ENCODE measurements around the gene EPHB1. TPM values are rescaled to one million over a fixed set of nuclear protein-coding genes. Genes with fewer than 3 reads are reported as not detected.
"Not testable (repeated sequence)": the region's sequence is repeated elsewhere in the genome, so short reads cannot be mapped to it uniquely, and the experiment has no call there.

The EPHB1 gene
- total RNA-seq, 1 experiment from 2014 or later, result 0.11 TPM

- no TSS peak for BruUV-seq (replicated peaks)
- DNase-seq (ENCODE audit: low spot score), result no peak
- ChIA-PET CTCF (no interaction called here), POLR2A (ENCODE audit: low non-redundant PET) (no interaction called here)
- Histone ChIP-seq H3K4me3 (ENCODE audit: low read depth, low read length, poor library complexity, severe bottlenecking) (no peak overlapping the region), H3K27me3 (replicated peaks; ENCODE audit: insufficient read depth, low read depth, low read length, poor library complexity) (no peaks in the 10 kb centered on the region), H3K36me3 (ENCODE audit: insufficient read depth, low read length, poor library complexity, severe bottlenecking) (no peaks in the 10 kb centered on the region), H3K9me3 (ENCODE audit: low read depth, low read length, poor library complexity, severe bottlenecking) (no peaks in the 10 kb centered on the region), H3K27ac (ENCODE audit: low read depth, low read length, poor library complexity, severe bottlenecking) (no peak overlapping the region), H3K4me1 (ENCODE audit: insufficient read depth, low read length, poor library complexity, severe bottlenecking) (no peaks in the 10 kb centered on the region)
- no peak for TF ChIP-seq CTCF (conservative IDR thresholded peaks at IDR 0.05; ENCODE audit: low read depth, low read length)
- no peak for TF ChIP-seq EZH2 (IDR thresholded peaks at IDR 0.05; ENCODE audit: borderline replicate concordance, low read depth, low read length, poor library complexity, severe bottlenecking)
- intact Hi-C loops (cut with micrococcal nuclease; ENCODE audit: unreplicated experiment), result no loop called here
Observed at GRCh38 chr3:135057996-135058395, 262.9 kb downstream of the EPHB1 start.

DNA sequence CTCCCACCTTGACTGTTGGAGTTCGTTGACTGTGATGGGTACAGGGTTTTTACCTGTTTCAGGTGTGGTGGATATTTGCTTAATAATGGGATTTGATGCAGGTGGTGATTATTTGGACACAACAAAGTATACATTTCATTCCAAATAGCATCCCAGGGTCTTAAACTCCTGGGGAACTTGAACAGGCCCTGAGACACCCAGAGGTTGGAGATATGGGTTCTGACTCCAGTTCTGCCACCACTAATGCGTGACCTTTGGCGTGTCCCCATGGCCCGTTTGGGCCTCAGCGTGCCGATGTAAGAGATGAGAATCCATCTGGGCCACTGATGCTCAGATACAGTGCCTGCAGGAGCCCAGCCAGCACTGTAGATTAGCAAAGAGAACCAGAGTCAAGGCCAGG, 264.5 kb downstream of the EPHB1 start:
- CTCF ChIA-PET, result no interaction called here

DNA sequence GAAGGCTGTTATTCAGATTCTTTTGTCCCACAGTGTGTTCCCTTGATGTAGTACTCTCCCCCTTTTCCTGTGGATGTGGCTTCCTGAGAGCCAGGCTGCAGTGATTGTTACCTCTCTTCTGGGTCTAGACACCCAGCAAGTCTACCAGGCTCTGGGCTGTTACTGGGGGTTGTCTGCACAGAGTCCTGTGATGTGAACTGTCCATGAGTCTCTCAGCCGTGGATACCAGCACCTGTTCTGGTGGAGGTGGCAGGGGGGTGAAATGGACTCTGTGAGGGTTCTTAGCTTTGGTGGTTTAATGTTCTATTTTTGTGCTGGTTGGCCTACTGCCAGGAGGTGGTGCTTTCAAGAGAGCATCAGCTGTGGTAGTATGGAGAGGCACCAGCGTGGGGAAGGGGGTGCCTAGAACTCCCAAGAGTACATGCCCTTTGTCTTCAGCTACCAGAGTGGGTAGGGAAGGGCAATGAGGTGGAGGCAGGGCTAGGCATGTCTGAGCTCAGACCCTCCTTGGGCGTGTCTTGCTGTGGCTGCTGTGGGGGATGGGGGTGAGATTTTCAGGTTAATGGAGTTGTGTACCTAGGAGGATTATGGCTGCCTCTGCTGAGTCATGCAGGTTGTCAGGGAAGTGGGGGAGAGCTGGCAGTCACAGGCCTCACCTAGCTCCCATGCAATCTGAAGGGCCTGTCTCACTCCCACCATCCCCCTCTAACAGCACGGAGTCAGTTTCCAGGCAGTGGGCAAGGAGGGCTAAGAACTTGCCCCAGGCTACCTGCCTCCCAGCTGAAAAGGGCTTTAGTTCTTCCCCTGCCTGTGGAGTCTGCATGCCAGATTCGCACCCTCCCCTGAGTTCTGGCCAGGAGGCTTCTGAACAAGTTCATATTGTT, 272.0 kb downstream of the EPHB1 start:
- BruUV-seq (replicated peaks); POLR2A ChIA-PET (ENCODE audit: low non-redundant PET); H3K4me3 ChIP-seq (ENCODE audit: low read depth, low read length, poor library complexity, severe bottlenecking): not testable (repeated sequence)

More for the DNA sequence above, 264.5 kb downstream of the EPHB1 start:
- BruUV-seq (replicated peaks), result no TSS peak
- Histone ChIP-seq H3K27me3 (replicated peaks; ENCODE audit: insufficient read depth, low read depth, low read length, poor library complexity) (no peaks in the 10 kb centered on the region), H3K36me3 (ENCODE audit: insufficient read depth, low read length, poor library complexity, severe bottlenecking) (no peaks in the 10 kb centered on the region), H3K4me3 (ENCODE audit: low read depth, low read length, poor library complexity, severe bottlenecking) (no peak overlapping the region), H3K9me3 (ENCODE audit: low read depth, low read length, poor library complexity, severe bottlenecking) (no peaks in the 10 kb centered on the region), H3K27ac (ENCODE audit: low read depth, low read length, poor library complexity, severe bottlenecking) (no peak overlapping the region), H3K4me1 (ENCODE audit: insufficient read depth, low read length, poor library complexity, severe bottlenecking) (no peaks in the 10 kb centered on the region)
- intact Hi-C loops (cut with micrococcal nuclease; ENCODE audit: unreplicated experiment), result no loop called here
- POLR2A ChIA-PET (ENCODE audit: low non-redundant PET), result no interaction called here
- TF ChIP-seq CTCF (conservative IDR thresholded peaks at IDR 0.05; ENCODE audit: low read depth, low read length) (no peak), EZH2 (IDR thresholded peaks at IDR 0.05; ENCODE audit: borderline replicate concordance, low read depth, low read length, poor library complexity, severe bottlenecking) (no peak)
- DNase-seq (ENCODE audit: low spot score), result no peak

GRCh38 chr3:135068011-135068410, 273.0 kb downstream of the EPHB1 start:
- ChIA-PET POLR2A (ENCODE audit: low non-redundant PET) (no interaction called here), CTCF (interaction anchor here (0.7 kb wide), 1 partner anchor 80 kb away, joined by 3 read pairs; no protein-coding TSS in a partner anchor)
- intact Hi-C loops (cut with micrococcal nuclease; ENCODE audit: unreplicated experiment), result no loop called here

More for the DNA sequence above, 272.0 kb downstream of the EPHB1 start:
- CTCF ChIA-PET; H3K4me1 ChIP-seq (ENCODE audit: insufficient read depth, low read length, poor library complexity, severe bottlenecking); H3K9me3 ChIP-seq (ENCODE audit: low read depth, low read length, poor library complexity, severe bottlenecking); H3K27me3 ChIP-seq (replicated peaks; ENCODE audit: insufficient read depth, low read depth, low read length, poor library complexity); intact Hi-C loops (cut with micrococcal nuclease; ENCODE audit: unreplicated experiment); DNase-seq (ENCODE audit: low spot score); H3K36me3 ChIP-seq (ENCODE audit: insufficient read depth, low read length, poor library complexity, severe bottlenecking); H3K27ac ChIP-seq (ENCODE audit: low read depth, low read length, poor library complexity, severe bottlenecking): not testable (repeated sequence)

More at GRCh38 chr3:135068011-135068410, 273.0 kb downstream of the EPHB1 start:
- Histone ChIP-seq H3K36me3 (ENCODE audit: insufficient read depth, low read length, poor library complexity, severe bottlenecking) (no peaks in the 10 kb centered on the region), H3K4me3 (ENCODE audit: low read depth, low read length, poor library complexity, severe bottlenecking) (no peak overlapping the region), H3K9me3 (ENCODE audit: low read depth, low read length, poor library complexity, severe bottlenecking) (no peaks in the 10 kb centered on the region), H3K27me3 (replicated peaks; ENCODE audit: insufficient read depth, low read depth, low read length, poor library complexity) (no peaks in the 10 kb centered on the region), H3K4me1 (ENCODE audit: insufficient read depth, low read length, poor library complexity, severe bottlenecking) (no peaks in the 10 kb centered on the region), H3K27ac (ENCODE audit: low read depth, low read length, poor library complexity, severe bottlenecking) (no peak overlapping the region)
- TF ChIP-seq EZH2 (IDR thresholded peaks at IDR 0.05; ENCODE audit: borderline replicate concordance, low read depth, low read length, poor library complexity, severe bottlenecking) (no peak), CTCF (conservative IDR thresholded peaks at IDR 0.05; ENCODE audit: low read depth, low read length) (no peak)
- DNase-seq (ENCODE audit: low spot score), result no peak
- no TSS peak for BruUV-seq (replicated peaks)

All from A673 (cell line).